Testis (tissue), 2 donors: ENCODE results near the gene ZNF584.

Source experiments
- CTCF ChIP-seq, 3 experiments: fragments of 450-650 bp in 2 of 3; fragments of 200-600 bp in 1 of 3; sonication (generic) in 1 of 3; IDR thresholded peaks; one replicate each; pipeline ENCODE4 v1.5.1; 2016 to 2019; ENCODE audit warnings: antibody characterized with exemption in 3 of 3, mild to moderate bottlenecking in 2 of 3, moderate library complexity in 1 of 3
- POLR2A ChIP-seq: fragments of 450-650 bp; IDR thresholded peaks from one replicate; pipeline ENCODE4 v1.6.1; 2017; ENCODE audit warnings: antibody characterized with exemption, mild to moderate bottlenecking, moderate library complexity

GRCh38 chr19:58451358-58452101 lies 43.1 kb downstream of the ZNF584 start, which contains the start of gene ZNF324B:
- TF ChIP-seq POLR2A (no peak), CTCF (IDR thresholded peaks at IDR 0.05) (no peak)
